PC-3 (cell line): ENCODE measurements around the gene GBE1. TPM values are rescaled to one million over a fixed set of nuclear protein-coding genes. Genes with fewer than 3 reads are reported as not detected.

ENCODE experiments used
- ATAC-seq: fragments of 200-7000 bp; cut with Tn5 transposase; 2 replicates; pipeline ENCODE4 v1.9.1; 2020; ENCODE audit warnings: mild to moderate bottlenecking, moderate library complexity
- BruUV-seq: library from RNA; stranded (reverse); fragments of 400-500 nt; replicated peaks from 2 replicates; lab custom pipeline; 2021; lab: Mats Ljungman, UMichigan
- CTCF ChIA-PET: fragments of 300-600 bp; sonication (Branson Sonifier 250); formaldehyde crosslinking; loops from one replicate; lab custom pipeline; 2022; ENCODE audit warnings: antibody characterized with exemption; lab: Charles Lee
- POLR2A ChIA-PET: fragments of 300-600 bp; sonication (Branson Sonifier 250); formaldehyde crosslinking; loops from one replicate; lab custom pipeline; 2022; ENCODE audit warnings: antibody characterized with exemption; ENCODE audit not compliant: unreplicated experiment; lab: Charles Lee
- DNase-seq: peaks from one replicate; pipeline ENCODE4 v3.0.0-alpha.2; 2015
- H2AFZ ChIP-seq: fragments of 300-600 bp; sonication (generic); 2 replicates; pipeline ENCODE4 v1.6.0; 2016; ENCODE audit warnings: antibody characterized with exemption, low read length
- H3F3A ChIP-seq: fragments of 300-600 bp; sonication (generic); one replicate; pipeline ENCODE4 v1.6.0; 2017; ENCODE audit warnings: antibody characterized with exemption, low read length, control low read depth, mild to moderate bottlenecking; ENCODE audit not compliant: unreplicated experiment
- H3K27ac ChIP-seq: fragments of 300-600 bp; sonication (generic); 2 replicates; pipeline ENCODE4 v1.5.1; 2016; ENCODE audit warnings: mild to moderate bottlenecking, low read length
- H3K27me3 ChIP-seq: fragments of 300-600 bp; sonication (generic); 2 replicates; pipeline ENCODE4 v1.6.1; 2016; ENCODE audit warnings: low read length, mixed read lengths
- H3K36me3 ChIP-seq: fragments of 300-600 bp; sonication (generic); 2 replicates; pipeline ENCODE4 v1.6.1; 2016; ENCODE audit warnings: low read depth, mixed run types, low read length, mixed read lengths
- H3K4me1 ChIP-seq: fragments of 300-600 bp; sonication (generic); 2 replicates; pipeline ENCODE4 v1.5.1; 2016; ENCODE audit warnings: low read length; ENCODE audit not compliant: insufficient read depth
- H3K4me2 ChIP-seq: fragments of 300-600 bp; sonication (generic); 2 replicates; pipeline ENCODE4 v1.6.0; 2016; ENCODE audit warnings: low read length
- H3K4me3 ChIP-seq: fragments of 300-600 bp; sonication (generic); 2 replicates; pipeline ENCODE4 v1.5.1; 2016; ENCODE audit warnings: mild to moderate bottlenecking, low read length, mixed read lengths
- H3K79me2 ChIP-seq: fragments of 300-600 bp; sonication (generic); 2 replicates; pipeline ENCODE4 v1.6.1; 2017; ENCODE audit warnings: low read length, mixed read lengths
- H3K9ac ChIP-seq: fragments of 300-600 bp; sonication (generic); 2 replicates; pipeline ENCODE4 v1.6.0; 2016; ENCODE audit warnings: mild to moderate bottlenecking, low read length
- H3K9me2 ChIP-seq: fragments of 300-600 bp; sonication (generic); replicated peaks from 2 replicates; pipeline ENCODE4 v1.6.1; 2016; ENCODE audit warnings: mixed run types, low read length, mixed read lengths
- H3K9me3 ChIP-seq: fragments of 300-600 bp; sonication (generic); 2 replicates; pipeline ENCODE4 v1.6.1; 2016; ENCODE audit warnings: low read length, mixed read lengths
- H4K20me1 ChIP-seq: fragments of 300-600 bp; sonication (generic); 2 replicates; pipeline ENCODE4 v1.6.1; 2016; ENCODE audit warnings: low read length, mixed read lengths
- CTCF ChIP-seq: fragments of 300-600 bp; sonication (generic); conservative IDR thresholded peaks from 2 replicates; pipeline ENCODE4 v1.5.1; 2017; ENCODE audit warnings: antibody characterized with exemption, low read depth, mild to moderate bottlenecking, low read length
- EZH2 ChIP-seq: fragments of 300-600 bp; sonication (generic); IDR thresholded peaks from one replicate; pipeline ENCODE4 v1.6.1; 2017; ENCODE audit warnings: antibody characterized with exemption, mild to moderate bottlenecking, low read length; ENCODE audit not compliant: unreplicated experiment
- EZH2phosphoT487 ChIP-seq: fragments of 300-600 bp; sonication (generic); IDR thresholded peaks from 2 replicates; pipeline ENCODE4 v1.6.1; 2018; ENCODE audit warnings: mild to moderate bottlenecking, antibody characterized with exemption, low read length, borderline replicate concordance
- intact Hi-C: fragments of 100-400 bp; cut with micrococcal nuclease; formaldehyde crosslinking; loops from 2 replicates; pipeline ENCODE4 v1.9.0; 2023
- total RNA-seq: library from RNA; depleted of rRNA; stranded (reverse); fragments of >200 nt; gene quantifications from 2 replicates; pipeline ENCODE4 v1.2.3, GENCODE V29; 2014

GBE1 gene
- total RNA-seq, 1 experiment from 2014 or later: 57.7 TPM

- CTCF ChIA-PET: no interaction called here
- Histone ChIP-seq H3K4me3 (no peak overlapping the region), H4K20me1 (no peaks in the 10 kb centered on the region), H3K4me2 (no peak overlapping the region), H3K9me3 (no peaks in the 10 kb centered on the region), H2AFZ (no peak overlapping the region), H3K4me1 (peaks cover 7% of the 10 kb centered on the region; the same call in 1 of the 2 replicates), H3K79me2 (0 out of 2 replicates have a peak, but pooled peaks cover 4% of the 10 kb centered on the region), H3K27me3 (no peaks in the 10 kb centered on the region), H3K9me2 (no peaks in the 10 kb centered on the region), H3K27ac (no peak overlapping the region), H3K36me3 (no peaks in the 10 kb centered on the region), H3K9ac (no peak overlapping the region), H3F3A (no peaks in the 10 kb centered on the region)
- POLR2A ChIA-PET: interaction anchor here (0.6 kb wide), 1 partner anchor 62 kb away, joined by 5 read pairs; no protein-coding TSS in a partner anchor
- BruUV-seq: no TSS peak
- TF ChIP-seq EZH2phosphoT487 (no peak), CTCF (no peak), EZH2 (no peak)
- ATAC-seq (peak; percentile 54), DNase-seq (peak; percentile 38)
- intact Hi-C loops: no loop called here
These were observed 76.6 kb downstream of the GBE1 start for GRCh38 chr3:81684751-81685395.

GRCh38 chr3:81676706-81677456 is 84.6 kb downstream of the GBE1 start:
- no peaks in the 10 kb centered on the region for H4K20me1 ChIP-seq
- no peak for ATAC-seq
- CTCF ChIA-PET: no interaction called here
- no peak overlapping the region for H3K4me2 ChIP-seq
- H3F3A ChIP-seq: no peaks in the 10 kb centered on the region
- H3K4me3 ChIP-seq: no peak overlapping the region
- no peaks in the 10 kb centered on the region for H3K9me3 ChIP-seq
- POLR2A ChIA-PET: no interaction called here
- H3K27me3 ChIP-seq: no peaks in the 10 kb centered on the region
- TF ChIP-seq EZH2: no peak
- TF ChIP-seq CTCF: no peak
- TF ChIP-seq EZH2phosphoT487: no peak
- no peak for DNase-seq
- intact Hi-C loops: no loop called here
- H3K9me2 ChIP-seq: no peaks in the 10 kb centered on the region
- no peaks in the 10 kb centered on the region for H3K4me1 ChIP-seq
- no TSS peak for BruUV-seq
- H3K79me2 ChIP-seq: no peaks in the 10 kb centered on the region
- H3K9ac ChIP-seq: no peak overlapping the region
- no peaks in the 10 kb centered on the region for H3K36me3 ChIP-seq
- no peak overlapping the region for H3K27ac ChIP-seq
- H2AFZ ChIP-seq: no peak overlapping the region

- Histone ChIP-seq H2AFZ (no peak overlapping the region), H3K79me2 (no peaks in the 10 kb centered on the region), H3K4me3 (no peak overlapping the region), H3K4me2 (no peak overlapping the region), H4K20me1 (no peaks in the 10 kb centered on the region), H3K27me3 (no peaks in the 10 kb centered on the region), H3K9me3 (no peaks in the 10 kb centered on the region), H3K9me2 (no peaks in the 10 kb centered on the region), H3K4me1 (no peaks in the 10 kb centered on the region), H3K27ac (no peak overlapping the region), H3F3A (no peaks in the 10 kb centered on the region), H3K36me3 (no peaks in the 10 kb centered on the region), H3K9ac (no peak overlapping the region)
- CTCF ChIA-PET: no interaction called here
- ATAC-seq (no peak), DNase-seq (no peak)
- no peak for TF ChIP-seq CTCF
- TF ChIP-seq EZH2phosphoT487: no peak
- TF ChIP-seq EZH2: no peak
- no TSS peak for BruUV-seq
- POLR2A ChIA-PET: no interaction called here
- intact Hi-C loops: no loop called here
These were observed 86.8 kb downstream of the GBE1 start for GRCh38 chr3:81674690-81675089.
